Fibroblast of lung (primary cell): ENCODE measurements around the gene WWC1. TPM values are rescaled to one million over a fixed set of nuclear protein-coding genes. Genes with fewer than 3 reads are reported as not detected.

ENCODE experiments used
- DNase-seq, 2 donors: peaks; one replicate each; pipeline versions ENCODE4 v3.0.0 to v3.0.0-alpha.2; 2010; ENCODE audit warnings: low read depth in 2 of 2
- H2AFZ ChIP-seq: 2 replicates; pipeline ENCODE4 v1.5.1; 2012; ENCODE audit warnings: low read length, control low read depth, inconsistent platforms
- H3K27ac ChIP-seq: 2 replicates; pipeline ENCODE4 v1.5.1; 2011; ENCODE audit warnings: low read length, control low read depth; ENCODE audit not compliant: insufficient read depth
- H3K27me3 ChIP-seq: 2 replicates; pipeline ENCODE4 v1.5.1; 2011; ENCODE audit warnings: mild to moderate bottlenecking, low read length; ENCODE audit not compliant: control insufficient read depth, insufficient read depth
- H3K36me3 ChIP-seq: 2 replicates; pipeline ENCODE4 v1.5.1; 2011; ENCODE audit warnings: low read length; ENCODE audit not compliant: control insufficient read depth, insufficient read depth
- H3K4me1 ChIP-seq: 2 replicates; pipeline ENCODE4 v1.5.1; 2011; ENCODE audit warnings: low read length; ENCODE audit not compliant: control insufficient read depth, insufficient read depth; ENCODE audit errors: extremely low read depth
- H3K4me2 ChIP-seq: 2 replicates; pipeline ENCODE4 v1.5.1; 2011; ENCODE audit warnings: low read length, control low read depth; ENCODE audit not compliant: insufficient read depth; ENCODE audit errors: extremely low read depth
- H3K4me3 ChIP-seq, 4 experiments: fragments of 200-600 bp in 1 of 4; sonication (generic) in 1 of 4; replicated peaks in 1 of 4; 2 replicates each; pipeline ENCODE4 v1.5.1; 2011 to 2016; ENCODE audit warnings: low read length in 4 of 4, low read depth in 3 of 4, mild to moderate bottlenecking in 3 of 4, control low read depth in 2 of 4, inconsistent platforms in 1 of 4, mixed read lengths in 1 of 4; ENCODE audit not compliant: insufficient read depth in 1 of 4; ENCODE audit errors: control extremely low read depth in 1 of 4
- H3K79me2 ChIP-seq: 2 replicates; pipeline ENCODE4 v1.5.1; 2012; ENCODE audit warnings: mild to moderate bottlenecking, low read length, inconsistent platforms; ENCODE audit not compliant: control insufficient read depth, insufficient read depth
- H3K9ac ChIP-seq: 2 replicates; pipeline ENCODE4 v1.5.1; 2011; ENCODE audit warnings: mild to moderate bottlenecking, low read length, control low read depth; ENCODE audit not compliant: insufficient read depth
- H3K9me3 ChIP-seq: 2 replicates; pipeline ENCODE4 v1.5.1; 2012; ENCODE audit warnings: low read depth, low read length; ENCODE audit not compliant: control insufficient read depth, insufficient read depth
- H4K20me1 ChIP-seq: 2 replicates; pipeline ENCODE4 v1.5.1; 2011; ENCODE audit warnings: low read length; ENCODE audit not compliant: control insufficient read depth, insufficient read depth; ENCODE audit errors: extremely low read depth
- CTCF ChIP-seq, 2 donors: IDR thresholded peaks in 1 of 2; conservative IDR thresholded peaks in 1 of 2; 1 replicate in 1 of 2; 2 replicates in 1 of 2; pipeline ENCODE4 v1.5.1; 2011 to 2012; ENCODE audit warnings: low read length in 2 of 2, control low read depth in 1 of 2, inconsistent platforms in 1 of 2, low read depth in 1 of 2, mild to moderate bottlenecking in 1 of 2
- EZH2 ChIP-seq: IDR thresholded peaks from 2 replicates; pipeline ENCODE4 v1.5.1; 2012; ENCODE audit warnings: low read length, control low read depth, mild to moderate bottlenecking; ENCODE audit errors: missing control alignments
- polyA plus RNA-seq, 2 donors: library from polyadenylated mRNA; depleted of rRNA in 1 of 2; stranded (reverse) in 1 of 2; unstranded in 1 of 2; fragments of >200 nt; gene quantifications; 2 replicates each; pipeline ENCODE4 v1.2.1, GENCODE V29; 2011 to 2012; ENCODE audit warnings: missing spikeins in 1 of 2
- total RNA-seq: library from RNA; depleted of rRNA; stranded (reverse); fragments of >200 nt; gene quantifications from 2 replicates; pipeline ENCODE4 v1.2.1, GENCODE V29; 2014

WWC1 gene
- total and polyA plus RNA-seq, 2 donors (not counting 1 experiment from before 2014, with no cell fraction given): 2.5 to 3.2 TPM

GRCh38 chr5:168350315-168350714 is 58.9 kb downstream of the WWC1 start:
- Histone ChIP-seq H3K27me3 (no peaks in the 10 kb centered on the region), H3K4me3 (no peak overlapping the region), H3K9ac (no peak overlapping the region), H3K4me1 (no peaks in the 10 kb centered on the region), H3K79me2 (no peaks in the 10 kb centered on the region), H4K20me1 (no peaks in the 10 kb centered on the region), H3K4me2 (no peak overlapping the region), H2AFZ (no peak overlapping the region), H3K9me3 (no peaks in the 10 kb centered on the region), H3K27ac (no peak overlapping the region), H3K36me3 (no peaks in the 10 kb centered on the region)
- DNase-seq: no peak
- no peak for TF ChIP-seq EZH2

GRCh38 chr5:168353216-168353957 is 61.9 kb downstream of the WWC1 start:
- H2AFZ ChIP-seq: no peak overlapping the region
- H3K27ac ChIP-seq: no peak overlapping the region
- no peaks in the 10 kb centered on the region for H3K4me1 ChIP-seq
- no peaks in the 10 kb centered on the region for H4K20me1 ChIP-seq
- no peaks in the 10 kb centered on the region for H3K79me2 ChIP-seq
- TF ChIP-seq CTCF (conservative IDR thresholded peaks at IDR 0.05 in 1 of 2, IDR thresholded peaks at IDR 0.05 in 1 of 2; ENCODE audit: low read depth in 1 of 2, low read length in 2 of 2) (no peak), EZH2 (no peak)
- no peaks in the 10 kb centered on the region for H3K27me3 ChIP-seq
- DNase-seq: peak; percentile 8 to 28
- no peak overlapping the region for H3K4me2 ChIP-seq
- H3K9me3 ChIP-seq: no peaks in the 10 kb centered on the region
- no peak overlapping the region for H3K4me3 ChIP-seq
- no peak overlapping the region for H3K9ac ChIP-seq
- no peaks in the 10 kb centered on the region for H3K36me3 ChIP-seq

DNA sequence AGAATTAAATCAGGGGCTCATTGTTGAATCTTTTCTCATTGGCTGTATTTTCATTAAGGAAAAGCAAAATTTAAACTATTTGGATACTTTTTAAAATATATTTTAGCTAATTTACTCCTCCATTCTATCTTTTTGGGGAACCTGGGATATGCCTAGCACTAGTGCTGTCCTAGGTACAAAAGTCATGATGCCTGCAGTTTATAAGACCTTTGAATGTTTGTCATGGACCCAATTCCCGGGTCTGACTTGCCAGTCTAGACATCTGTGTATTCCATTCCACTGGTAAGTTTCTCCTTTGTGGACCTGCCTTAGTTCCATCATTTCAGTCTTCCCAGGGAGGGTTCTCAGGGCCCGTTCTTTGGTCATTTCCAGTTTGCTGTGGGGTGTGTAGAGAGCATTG is 63.0 kb downstream of the WWC1 start:
- no peaks in the 10 kb centered on the region for H3K36me3 ChIP-seq
- H2AFZ ChIP-seq: no peak overlapping the region
- no peak overlapping the region for H3K9ac ChIP-seq
- H3K4me2 ChIP-seq: no peak overlapping the region
- no peaks in the 10 kb centered on the region for H4K20me1 ChIP-seq
- no peak overlapping the region for H3K4me3 ChIP-seq
- no peak overlapping the region for H3K27ac ChIP-seq
- H3K9me3 ChIP-seq: no peaks in the 10 kb centered on the region
- no peaks in the 10 kb centered on the region for H3K79me2 ChIP-seq
- TF ChIP-seq CTCF (conservative IDR thresholded peaks at IDR 0.05 in 1 of 2, IDR thresholded peaks at IDR 0.05 in 1 of 2; ENCODE audit: low read depth in 1 of 2, low read length in 2 of 2): no peak
- no peak for TF ChIP-seq EZH2
- DNase-seq: no peak
- no peaks in the 10 kb centered on the region for H3K4me1 ChIP-seq
- H3K27me3 ChIP-seq: no peaks in the 10 kb centered on the region
